Measurements from ENCODE around the gene CDK5.

GRCh38 chr7:151091003-151091402 lies 33.3 kb upstream of the CDK5 start:
- TF ChIP-seq POLR2A (IDR thresholded peaks at IDR 0.05) (no peak), CTCF (IDR thresholded peaks at IDR 0.05) (no peak)

All from esophagus squamous epithelium (tissue), 4 donors.